ENCODE results near the gene TRIM47.
"Not testable (repeated sequence)": the region's sequence is repeated elsewhere in the genome, so short reads cannot be mapped to it uniquely, and the experiment has no call there.

TRIM47 gene

DNA sequence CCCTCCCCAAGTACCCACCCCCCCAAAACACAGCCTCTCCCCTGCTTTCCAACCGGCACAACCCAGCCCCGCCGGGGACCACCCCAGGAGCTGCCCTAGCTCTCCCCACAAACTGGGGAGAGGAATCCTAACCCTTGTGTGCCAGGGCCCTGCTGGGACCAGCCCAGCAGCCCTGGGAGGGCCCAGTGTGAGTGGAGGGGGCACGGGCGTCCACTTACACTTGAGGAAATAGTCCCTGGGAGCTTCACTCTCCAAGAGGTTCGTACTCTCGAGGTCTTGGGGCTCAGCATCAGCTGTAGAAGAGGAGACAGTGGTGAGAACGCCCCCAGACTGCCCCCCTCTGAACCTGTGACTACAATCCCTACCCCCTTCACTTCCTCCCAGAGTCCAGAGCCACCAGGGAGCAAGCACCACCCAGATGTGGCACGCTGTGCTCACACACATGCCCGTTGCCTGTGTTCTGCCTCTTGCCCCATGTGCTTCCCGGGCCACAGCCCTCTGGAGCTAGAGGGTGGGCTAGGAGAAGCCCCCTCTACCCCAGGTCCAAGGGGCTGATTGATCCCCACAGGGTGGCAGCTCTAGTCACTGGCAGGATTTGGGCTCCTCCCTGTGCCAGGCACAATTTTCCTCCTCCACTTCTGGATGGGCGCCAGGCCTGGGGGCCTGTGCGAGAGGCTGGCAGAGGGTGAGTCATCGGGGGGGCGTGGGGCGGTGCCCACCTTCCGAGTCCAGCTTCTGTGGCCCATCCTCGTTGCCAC is 3.0 kb downstream of the TRIM47 start:
- Histone ChIP-seq H3K36me3 (no peaks in the 10 kb centered on the region), H3K27me3 (peaks cover 15% of the 10 kb centered on the region), H3K4me1 (peaks cover 9% of the 10 kb centered on the region), H3K4me3 (ENCODE audit: low read depth, low read length) (no peak overlapping the region), H3K9me3 (no peaks in the 10 kb centered on the region)
- TF ChIP-seq CTCF (IDR thresholded peaks at IDR 0.05; ENCODE audit: low read depth, low read length), result no peak
- DNase-seq, result no peak

DNA sequence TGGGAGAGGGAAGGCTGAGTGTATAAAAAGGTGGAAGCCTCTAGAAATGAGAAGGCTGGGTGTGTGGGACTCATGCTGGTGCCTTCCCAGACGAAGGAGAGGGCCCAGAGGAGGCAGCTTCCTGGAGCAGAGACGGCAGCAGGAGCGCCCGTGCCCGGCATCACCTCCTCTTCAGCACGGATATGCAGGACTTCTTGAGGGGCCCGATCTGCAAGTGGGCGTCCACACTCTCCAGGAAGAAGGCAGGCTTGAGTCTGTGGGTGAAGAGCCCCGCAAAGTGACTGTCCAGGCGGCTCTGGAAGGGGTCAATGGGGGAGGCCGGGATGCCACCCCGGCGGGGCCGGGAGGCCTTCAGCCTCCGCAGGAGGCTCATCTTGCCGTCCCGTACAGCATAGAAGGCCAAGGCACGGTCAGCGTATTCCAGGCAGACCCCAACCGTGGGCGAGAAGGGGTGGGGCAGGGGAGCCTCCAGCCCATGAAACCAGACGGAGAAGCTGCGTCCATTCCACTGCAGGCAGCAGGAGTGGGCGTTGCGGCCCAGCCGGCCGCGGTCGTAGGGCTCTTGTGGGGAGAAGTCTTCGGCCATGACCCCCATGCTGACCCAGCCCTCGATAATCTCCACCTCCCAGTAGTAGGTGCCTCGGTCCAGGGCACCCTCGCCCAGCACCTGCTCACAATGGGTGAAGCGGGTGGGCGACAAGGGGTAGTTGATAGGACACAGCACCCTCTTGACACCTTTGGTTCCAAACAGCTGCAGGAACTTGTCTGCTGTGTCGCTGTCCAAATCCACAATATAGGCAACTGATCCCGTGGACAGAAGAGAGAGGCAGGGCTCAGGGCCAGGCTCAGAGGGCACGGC is 3.8 kb downstream of the TRIM47 start:
- no peak for TF ChIP-seq CTCF (IDR thresholded peaks at IDR 0.05; ENCODE audit: low read depth, low read length)
- peaks cover 15% of the 10 kb centered on the region for H3K27me3 ChIP-seq
- H3K4me1 ChIP-seq, result peaks cover 9% of the 10 kb centered on the region
- H3K4me3 ChIP-seq (ENCODE audit: low read depth, low read length), result no peak overlapping the region
- no peaks in the 10 kb centered on the region for H3K36me3 ChIP-seq
- no peaks in the 10 kb centered on the region for H3K9me3 ChIP-seq
- no peak for DNase-seq

DNA sequence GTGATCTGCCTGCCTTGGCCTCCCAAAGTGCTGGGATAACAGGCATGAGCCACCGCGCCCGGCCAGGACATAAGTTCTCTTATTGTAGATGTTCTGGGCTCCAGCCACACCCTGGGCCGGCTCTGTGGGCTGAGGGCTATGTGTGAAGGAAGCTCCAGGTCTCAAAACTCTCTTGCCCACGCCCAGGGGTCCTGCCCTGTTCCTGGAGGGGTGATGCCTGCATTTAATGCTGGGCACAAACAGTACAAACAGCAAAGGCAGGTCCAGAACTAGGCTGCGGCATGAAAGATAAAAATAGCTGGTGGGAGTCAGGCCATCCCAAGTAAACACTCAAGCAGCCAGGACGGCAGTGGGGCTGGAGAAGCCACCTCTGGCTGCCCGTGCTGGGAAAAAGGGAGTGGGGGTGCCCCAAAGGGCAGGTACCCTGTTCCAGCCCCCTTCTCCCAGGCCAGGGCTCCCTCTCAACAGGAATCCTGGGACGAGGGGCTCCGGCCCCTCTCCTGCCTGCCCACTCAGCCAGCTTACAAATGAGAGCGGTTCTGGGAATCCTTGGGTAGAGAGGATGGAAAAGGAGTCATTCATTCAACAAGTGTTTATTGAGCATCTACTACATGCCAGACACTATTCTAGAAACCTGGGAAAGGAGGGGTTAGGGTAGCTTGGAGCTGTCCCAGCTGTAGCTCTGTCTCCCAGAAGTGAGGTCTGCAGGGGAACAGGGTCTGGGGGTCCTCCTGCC is 4.6 kb downstream of the TRIM47 start:
- Histone ChIP-seq H3K36me3 (no peaks in the 10 kb centered on the region), H3K9me3 (no peaks in the 10 kb centered on the region), H3K27me3 (peaks cover 9% of the 10 kb centered on the region), H3K4me1 (peaks cover 9% of the 10 kb centered on the region), H3K4me3 (ENCODE audit: low read depth, low read length) (no peak overlapping the region)
- TF ChIP-seq CTCF (IDR thresholded peaks at IDR 0.05; ENCODE audit: low read depth, low read length), result no peak
- DNase-seq, result no peak

GRCh38 chr17:75872434-75873351 is 5.7 kb downstream of the TRIM47 start:
- Histone ChIP-seq H3K27me3 (peaks cover under 1% of the 10 kb centered on the region), H3K36me3 (no peaks in the 10 kb centered on the region), H3K4me1 (peaks cover 9% of the 10 kb centered on the region), H3K9me3 (no peaks in the 10 kb centered on the region), H3K4me3 (ENCODE audit: low read depth, low read length) (no peak overlapping the region)
- no peak for TF ChIP-seq CTCF (IDR thresholded peaks at IDR 0.05; ENCODE audit: low read depth, low read length)
- DNase-seq, result no peak

- H3K9me3 ChIP-seq; H3K4me3 ChIP-seq (ENCODE audit: low read depth, low read length); H3K4me1 ChIP-seq; DNase-seq; H3K27me3 ChIP-seq; H3K36me3 ChIP-seq: not testable (repeated sequence)
Measured at GRCh38 chr17:75870228-75870627, 8.2 kb downstream of the TRIM47 start.
